Osteocyte (in vitro differentiated cells): ENCODE measurements around the gene CRB2. TPM values are rescaled to one million over a fixed set of nuclear protein-coding genes. Genes with fewer than 3 reads are reported as not detected.
A peak's percentile ranks its signal among the peaks of the same experiment; 100 is the strongest.

Experiments
- DNase-seq: peaks from one replicate; pipeline ENCODE4 v3.0.0; 2021; ENCODE audit warnings: mixed read lengths; ENCODE audit not compliant: unreplicated experiment; ENCODE audit errors: extremely low spot score
- H3K27ac Mint-ChIP-seq: one replicate; pipeline ENCODE4 v1.8.0; 2021; ENCODE audit warnings: mild to moderate bottlenecking, mixed read lengths; ENCODE audit not compliant: unreplicated experiment
- H3K27me3 Mint-ChIP-seq: one replicate; pipeline ENCODE4 v1.8.0; 2021; ENCODE audit warnings: mixed read lengths; ENCODE audit not compliant: unreplicated experiment
- H3K36me3 Mint-ChIP-seq: one replicate; pipeline ENCODE4 v1.8.0; 2021; ENCODE audit warnings: mixed read lengths; ENCODE audit not compliant: unreplicated experiment
- H3K4me1 Mint-ChIP-seq: one replicate; pipeline ENCODE4 v1.8.0; 2021; ENCODE audit warnings: mixed read lengths; ENCODE audit not compliant: unreplicated experiment
- H3K4me3 Mint-ChIP-seq: one replicate; pipeline ENCODE4 v1.8.0; 2021; ENCODE audit warnings: mild to moderate bottlenecking, moderate library complexity, mixed read lengths; ENCODE audit not compliant: unreplicated experiment
- H3K9me3 Mint-ChIP-seq: one replicate; pipeline ENCODE4 v1.8.0; 2021; ENCODE audit warnings: mixed read lengths; ENCODE audit not compliant: unreplicated experiment
- total RNA-seq: library from RNA; stranded (reverse); gene quantifications from 2 replicates; pipeline ENCODE4 v1.2.1, GENCODE V29; 2021
- TF ChIP-seq, protein P1 (sequence below): fragments of 200-600 bp; sonication (generic); IDR thresholded peaks from 2 replicates; pipeline ENCODE4 v1.5.0; 2021; ENCODE audit warnings: antibody characterized with exemption, mild to moderate bottlenecking, moderate library complexity

The CRB2 gene
- total RNA-seq, 1 donor from 2014 or later, result not detected

DNA sequence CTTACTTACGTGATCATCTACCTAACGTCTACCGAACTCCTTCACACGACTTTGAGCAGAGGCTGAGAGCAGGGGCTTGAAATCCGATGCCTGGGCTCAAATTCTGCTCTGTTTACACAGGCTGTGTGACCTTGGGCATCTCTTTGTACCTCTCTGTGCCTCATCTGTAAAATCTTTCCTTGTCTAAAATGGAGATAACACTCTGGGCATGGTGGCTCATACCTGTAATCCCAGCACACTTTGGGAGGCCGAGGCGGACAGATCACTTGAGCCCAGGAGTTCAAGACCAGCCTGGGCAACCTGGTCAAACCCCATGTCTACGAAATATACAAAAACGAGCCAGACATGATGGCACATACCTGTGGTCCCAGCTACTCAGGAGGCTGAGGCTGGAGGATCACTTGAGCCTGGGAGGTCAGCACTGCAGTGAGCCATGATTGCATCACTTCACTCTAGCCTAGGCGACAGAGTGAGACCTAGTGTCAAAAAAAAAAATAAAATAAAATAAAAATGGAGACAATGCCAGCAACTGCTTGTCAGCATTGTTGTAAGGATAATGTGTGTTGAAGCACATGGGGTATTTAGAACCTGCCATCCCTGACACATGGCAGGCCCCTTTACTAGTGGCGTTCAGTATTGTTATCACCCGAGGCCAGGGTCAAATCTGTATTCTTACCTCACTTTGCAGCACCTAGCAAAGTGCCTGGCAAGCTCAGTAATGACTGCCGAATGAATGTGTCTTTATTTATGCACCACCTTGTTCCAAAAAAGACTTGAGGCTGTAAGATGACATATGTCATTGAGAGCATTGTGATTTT lies 32.6 kb upstream of the CRB2 start:
- TF ChIP-seq, protein P1, sequence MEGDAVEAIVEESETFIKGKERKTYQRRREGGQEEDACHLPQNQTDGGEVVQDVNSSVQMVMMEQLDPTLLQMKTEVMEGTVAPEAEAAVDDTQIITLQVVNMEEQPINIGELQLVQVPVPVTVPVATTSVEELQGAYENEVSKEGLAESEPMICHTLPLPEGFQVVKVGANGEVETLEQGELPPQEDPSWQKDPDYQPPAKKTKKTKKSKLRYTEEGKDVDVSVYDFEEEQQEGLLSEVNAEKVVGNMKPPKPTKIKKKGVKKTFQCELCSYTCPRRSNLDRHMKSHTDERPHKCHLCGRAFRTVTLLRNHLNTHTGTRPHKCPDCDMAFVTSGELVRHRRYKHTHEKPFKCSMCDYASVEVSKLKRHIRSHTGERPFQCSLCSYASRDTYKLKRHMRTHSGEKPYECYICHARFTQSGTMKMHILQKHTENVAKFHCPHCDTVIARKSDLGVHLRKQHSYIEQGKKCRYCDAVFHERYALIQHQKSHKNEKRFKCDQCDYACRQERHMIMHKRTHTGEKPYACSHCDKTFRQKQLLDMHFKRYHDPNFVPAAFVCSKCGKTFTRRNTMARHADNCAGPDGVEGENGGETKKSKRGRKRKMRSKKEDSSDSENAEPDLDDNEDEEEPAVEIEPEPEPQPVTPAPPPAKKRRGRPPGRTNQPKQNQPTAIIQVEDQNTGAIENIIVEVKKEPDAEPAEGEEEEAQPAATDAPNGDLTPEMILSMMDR, result no peak
- Mint-ChIP-seq H3K27me3 (peaks cover 10% of the 10 kb centered on the region), H3K4me3 (no peak overlapping the region), H3K4me1 (peaks cover 16% of the 10 kb centered on the region), H3K36me3 (no peaks in the 10 kb centered on the region), H3K27ac (peak overlapping the region; percentile 79), H3K9me3 (no peaks in the 10 kb centered on the region)
- no peak for DNase-seq

DNA sequence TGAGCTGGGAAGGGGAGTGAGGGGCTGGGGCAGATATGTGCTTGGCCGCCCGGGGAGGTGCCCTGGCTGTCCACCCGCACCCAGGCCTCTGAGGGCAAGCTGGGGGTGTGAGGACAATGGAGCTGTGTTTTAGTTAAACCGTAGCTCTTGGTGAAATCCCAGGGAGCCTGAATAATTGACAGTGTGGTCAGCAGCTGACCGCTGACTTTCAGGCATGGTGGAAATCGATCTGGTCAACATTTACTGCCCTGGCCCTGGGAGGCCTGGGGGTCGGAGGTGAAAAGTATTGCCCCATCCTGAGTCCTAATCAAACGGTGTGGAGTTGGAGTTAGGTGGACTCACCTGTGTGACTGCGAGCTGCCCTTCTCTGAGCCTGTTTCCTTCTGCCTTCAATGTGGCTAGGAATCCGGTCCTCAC lies 31.2 kb upstream of the CRB2 start:
- peaks cover 16% of the 10 kb centered on the region for H3K4me1 Mint-ChIP-seq
- no peaks in the 10 kb centered on the region for H3K36me3 Mint-ChIP-seq
- peaks cover 7% of the 10 kb centered on the region for H3K27me3 Mint-ChIP-seq
- TF ChIP-seq, protein P1, result no peak
- DNase-seq, result no peak
- H3K4me3 Mint-ChIP-seq, result no peak overlapping the region
- H3K9me3 Mint-ChIP-seq, result no peaks in the 10 kb centered on the region
- H3K27ac Mint-ChIP-seq, result no peak overlapping the region

DNA sequence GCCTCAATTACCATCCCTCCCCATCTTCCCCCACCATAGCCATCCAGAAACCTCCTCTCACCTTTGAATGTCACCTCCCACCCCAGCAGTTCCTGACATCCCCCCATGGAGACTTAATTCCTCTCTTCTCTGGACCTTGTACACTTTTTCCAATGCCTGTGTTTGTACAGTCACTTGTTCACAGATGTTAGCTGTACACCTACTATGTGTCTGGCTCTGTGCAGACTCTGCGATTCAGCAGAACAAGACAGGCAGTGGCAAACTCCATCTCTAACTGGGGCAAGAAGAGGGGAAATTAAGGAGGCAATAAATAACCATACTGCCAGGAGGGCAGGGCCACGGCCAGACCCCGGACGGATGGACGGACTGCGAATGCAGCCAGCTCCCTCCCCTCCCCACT lies 29.8 kb upstream of the CRB2 start:
- no peak for DNase-seq

DNA sequence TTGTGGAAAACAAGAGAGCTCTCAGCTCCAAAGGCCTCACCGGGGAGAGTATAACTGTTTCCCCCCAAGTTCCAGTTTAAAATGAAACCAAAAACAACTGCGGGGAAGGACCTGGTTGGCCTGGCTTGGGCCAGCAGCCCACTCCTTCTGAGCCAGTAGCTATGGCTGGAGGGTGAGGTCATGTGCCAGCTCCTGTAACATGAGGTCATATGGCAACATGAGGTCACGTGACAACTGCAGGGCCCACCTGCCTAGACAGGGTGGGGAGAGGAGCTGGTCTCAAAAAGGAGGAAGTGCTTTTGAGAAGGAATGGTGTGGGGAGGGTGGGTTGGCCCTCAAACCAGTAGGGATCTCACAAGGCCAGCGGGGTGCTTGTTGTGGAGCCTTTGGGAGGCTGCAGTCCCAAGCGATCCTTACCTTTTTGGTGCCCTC lies 29.3 kb upstream of the CRB2 start:
- peaks cover 16% of the 10 kb centered on the region for H3K4me1 Mint-ChIP-seq
- peaks cover 7% of the 10 kb centered on the region for H3K27me3 Mint-ChIP-seq
- no peaks in the 10 kb centered on the region for H3K9me3 Mint-ChIP-seq

More for the DNA sequence above, 29.8 kb upstream of the CRB2 start:
- H3K27me3 Mint-ChIP-seq, result peaks cover 7% of the 10 kb centered on the region
- no peak overlapping the region for H3K4me3 Mint-ChIP-seq
- peaks cover 16% of the 10 kb centered on the region for H3K4me1 Mint-ChIP-seq
- no peak overlapping the region for H3K27ac Mint-ChIP-seq
- H3K9me3 Mint-ChIP-seq, result no peaks in the 10 kb centered on the region
- no peaks in the 10 kb centered on the region for H3K36me3 Mint-ChIP-seq
- TF ChIP-seq, protein P1, result no peak

DNA sequence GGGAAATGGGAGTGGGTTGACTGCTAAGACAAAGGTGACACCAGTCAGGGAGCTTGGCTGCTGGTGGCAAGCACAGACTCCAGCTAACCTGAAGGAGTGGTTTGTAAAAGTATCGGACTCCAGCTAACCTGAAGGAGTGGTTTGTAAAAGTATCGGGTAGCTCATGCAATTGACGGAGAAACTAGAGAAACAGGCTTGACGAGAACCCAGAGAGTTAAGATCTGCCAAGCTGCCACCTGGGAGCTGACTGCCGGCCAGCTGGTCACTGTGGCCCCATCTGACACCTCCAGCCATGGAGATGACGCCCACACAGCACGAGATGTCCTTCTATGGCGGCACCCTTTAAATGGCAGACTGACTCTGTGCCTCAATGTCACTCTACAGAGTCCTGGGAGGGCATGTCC lies 28.3 kb upstream of the CRB2 start:
- no peak overlapping the region for H3K27ac Mint-ChIP-seq
- no peaks in the 10 kb centered on the region for H3K9me3 Mint-ChIP-seq
- H3K4me3 Mint-ChIP-seq, result no peak overlapping the region
- H3K4me1 Mint-ChIP-seq, result peaks cover 11% of the 10 kb centered on the region
- DNase-seq, result no peak
- peaks cover 7% of the 10 kb centered on the region for H3K27me3 Mint-ChIP-seq
- TF ChIP-seq, protein P1, result no peak
- H3K36me3 Mint-ChIP-seq, result no peaks in the 10 kb centered on the region

More for the DNA sequence above, 29.3 kb upstream of the CRB2 start:
- Mint-ChIP-seq H3K4me3 (no peak overlapping the region), H3K36me3 (no peaks in the 10 kb centered on the region), H3K27ac (no peak overlapping the region)
- TF ChIP-seq, protein P1, result no peak
- no peak for DNase-seq
